Fibroblast of lung (primary cell): ENCODE data around the gene PTPRM. TPM values are rescaled to one million over a fixed set of nuclear protein-coding genes. Genes with fewer than 3 reads are reported as not detected.

Experiments
- DNase-seq, 2 donors: peaks; one replicate each; pipeline versions ENCODE4 v3.0.0 to v3.0.0-alpha.2; 2010; ENCODE audit warnings: low read depth in 2 of 2
- H2AFZ ChIP-seq: 2 replicates; pipeline ENCODE4 v1.5.1; 2012; ENCODE audit warnings: low read length, control low read depth, inconsistent platforms
- H3K27ac ChIP-seq: 2 replicates; pipeline ENCODE4 v1.5.1; 2011; ENCODE audit warnings: low read length, control low read depth; ENCODE audit not compliant: insufficient read depth
- H3K27me3 ChIP-seq: 2 replicates; pipeline ENCODE4 v1.5.1; 2011; ENCODE audit warnings: mild to moderate bottlenecking, low read length; ENCODE audit not compliant: control insufficient read depth, insufficient read depth
- H3K36me3 ChIP-seq: 2 replicates; pipeline ENCODE4 v1.5.1; 2011; ENCODE audit warnings: low read length; ENCODE audit not compliant: control insufficient read depth, insufficient read depth
- H3K4me1 ChIP-seq: 2 replicates; pipeline ENCODE4 v1.5.1; 2011; ENCODE audit warnings: low read length; ENCODE audit not compliant: control insufficient read depth, insufficient read depth; ENCODE audit errors: extremely low read depth
- H3K4me2 ChIP-seq: 2 replicates; pipeline ENCODE4 v1.5.1; 2011; ENCODE audit warnings: low read length, control low read depth; ENCODE audit not compliant: insufficient read depth; ENCODE audit errors: extremely low read depth
- H3K4me3 ChIP-seq, 4 experiments: fragments of 200-600 bp in 1 of 4; sonication (generic) in 1 of 4; replicated peaks in 1 of 4; 2 replicates each; pipeline ENCODE4 v1.5.1; 2011 to 2016; ENCODE audit warnings: low read length in 4 of 4, low read depth in 3 of 4, mild to moderate bottlenecking in 3 of 4, control low read depth in 2 of 4, inconsistent platforms in 1 of 4, mixed read lengths in 1 of 4; ENCODE audit not compliant: insufficient read depth in 1 of 4; ENCODE audit errors: control extremely low read depth in 1 of 4
- H3K79me2 ChIP-seq: 2 replicates; pipeline ENCODE4 v1.5.1; 2012; ENCODE audit warnings: mild to moderate bottlenecking, low read length, inconsistent platforms; ENCODE audit not compliant: control insufficient read depth, insufficient read depth
- H3K9ac ChIP-seq: 2 replicates; pipeline ENCODE4 v1.5.1; 2011; ENCODE audit warnings: mild to moderate bottlenecking, low read length, control low read depth; ENCODE audit not compliant: insufficient read depth
- H3K9me3 ChIP-seq: 2 replicates; pipeline ENCODE4 v1.5.1; 2012; ENCODE audit warnings: low read depth, low read length; ENCODE audit not compliant: control insufficient read depth, insufficient read depth
- H4K20me1 ChIP-seq: 2 replicates; pipeline ENCODE4 v1.5.1; 2011; ENCODE audit warnings: low read length; ENCODE audit not compliant: control insufficient read depth, insufficient read depth; ENCODE audit errors: extremely low read depth
- EZH2 ChIP-seq: IDR thresholded peaks from 2 replicates; pipeline ENCODE4 v1.5.1; 2012; ENCODE audit warnings: low read length, control low read depth, mild to moderate bottlenecking; ENCODE audit errors: missing control alignments
- polyA plus RNA-seq, 2 donors: library from polyadenylated mRNA; depleted of rRNA in 1 of 2; stranded (reverse) in 1 of 2; unstranded in 1 of 2; fragments of >200 nt; gene quantifications; 2 replicates each; pipeline ENCODE4 v1.2.1, GENCODE V29; 2011 to 2012; ENCODE audit warnings: missing spikeins in 1 of 2
- total RNA-seq: library from RNA; depleted of rRNA; stranded (reverse); fragments of >200 nt; gene quantifications from 2 replicates; pipeline ENCODE4 v1.2.1, GENCODE V29; 2014
- TF ChIP-seq, protein P1 (sequence below), 2 donors: IDR thresholded peaks in 1 of 2; conservative IDR thresholded peaks in 1 of 2; 1 replicate in 1 of 2; 2 replicates in 1 of 2; pipeline ENCODE4 v1.5.1; 2011 to 2012; ENCODE audit warnings: low read length in 2 of 2, control low read depth in 1 of 2, inconsistent platforms in 1 of 2, low read depth in 1 of 2, mild to moderate bottlenecking in 1 of 2

The PTPRM gene
- total and polyA plus RNA-seq, 2 donors (not counting 1 experiment from before 2014, with no cell fraction given): 86.6 to 87.0 TPM

DNA sequence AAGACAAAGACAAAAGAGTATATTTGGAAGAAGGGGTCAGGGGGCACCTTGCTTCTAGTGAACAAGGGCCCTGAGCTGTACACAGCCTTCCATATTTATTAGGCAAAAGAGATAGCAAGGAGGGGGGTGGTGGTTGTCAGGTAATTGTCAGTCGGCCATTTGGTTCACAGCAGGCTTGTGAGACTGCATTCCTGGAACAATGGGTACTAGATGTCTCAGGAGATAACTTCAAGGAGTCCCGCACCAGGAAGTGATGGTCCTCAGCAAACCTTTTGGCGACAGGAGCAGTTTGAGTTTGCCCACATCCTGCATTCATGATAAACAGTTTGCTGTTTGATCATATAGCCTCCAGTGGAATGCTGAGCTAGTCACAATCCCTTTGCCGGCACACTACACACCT is 665.7 kb downstream of the PTPRM start:
- Histone ChIP-seq H3K27ac (no peak overlapping the region), H3K9ac (no peak overlapping the region), H3K27me3 (no peaks in the 10 kb centered on the region), H3K4me1 (no peaks in the 10 kb centered on the region), H3K4me3 (no peak overlapping the region), H3K79me2 (no peaks in the 10 kb centered on the region), H4K20me1 (no peaks in the 10 kb centered on the region), H3K4me2 (no peak overlapping the region), H3K9me3 (no peaks in the 10 kb centered on the region), H3K36me3 (no peaks in the 10 kb centered on the region), H2AFZ (no peak overlapping the region)
- DNase-seq: no peak
- TF ChIP-seq EZH2: no peak
- TF ChIP-seq, protein P1, sequence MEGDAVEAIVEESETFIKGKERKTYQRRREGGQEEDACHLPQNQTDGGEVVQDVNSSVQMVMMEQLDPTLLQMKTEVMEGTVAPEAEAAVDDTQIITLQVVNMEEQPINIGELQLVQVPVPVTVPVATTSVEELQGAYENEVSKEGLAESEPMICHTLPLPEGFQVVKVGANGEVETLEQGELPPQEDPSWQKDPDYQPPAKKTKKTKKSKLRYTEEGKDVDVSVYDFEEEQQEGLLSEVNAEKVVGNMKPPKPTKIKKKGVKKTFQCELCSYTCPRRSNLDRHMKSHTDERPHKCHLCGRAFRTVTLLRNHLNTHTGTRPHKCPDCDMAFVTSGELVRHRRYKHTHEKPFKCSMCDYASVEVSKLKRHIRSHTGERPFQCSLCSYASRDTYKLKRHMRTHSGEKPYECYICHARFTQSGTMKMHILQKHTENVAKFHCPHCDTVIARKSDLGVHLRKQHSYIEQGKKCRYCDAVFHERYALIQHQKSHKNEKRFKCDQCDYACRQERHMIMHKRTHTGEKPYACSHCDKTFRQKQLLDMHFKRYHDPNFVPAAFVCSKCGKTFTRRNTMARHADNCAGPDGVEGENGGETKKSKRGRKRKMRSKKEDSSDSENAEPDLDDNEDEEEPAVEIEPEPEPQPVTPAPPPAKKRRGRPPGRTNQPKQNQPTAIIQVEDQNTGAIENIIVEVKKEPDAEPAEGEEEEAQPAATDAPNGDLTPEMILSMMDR (conservative IDR thresholded peaks at IDR 0.05 in 1 of 2, IDR thresholded peaks at IDR 0.05 in 1 of 2; ENCODE audit: low read depth in 1 of 2, low read length in 2 of 2): no peak

DNA sequence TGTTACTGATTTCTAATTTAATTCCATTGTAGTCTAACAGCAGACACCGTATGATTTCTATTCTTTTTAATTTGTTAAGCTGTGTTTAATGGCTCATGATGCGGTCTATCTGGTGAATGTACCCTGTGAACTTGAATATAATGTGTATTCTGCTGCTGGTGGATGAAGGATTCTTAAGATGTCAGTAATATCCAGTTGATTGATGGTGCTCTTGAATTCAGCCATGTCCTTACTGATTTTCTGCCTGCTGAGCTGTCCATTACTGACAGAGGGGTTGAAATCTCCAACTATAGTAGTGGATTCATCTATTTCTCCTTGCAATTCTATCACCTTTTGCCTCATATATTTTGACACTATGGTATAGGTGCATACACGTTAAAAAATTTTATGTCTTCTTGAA is 668.8 kb downstream of the PTPRM start:
- no peaks in the 10 kb centered on the region for H3K27me3 ChIP-seq
- no peaks in the 10 kb centered on the region for H3K36me3 ChIP-seq
- no peak overlapping the region for H3K27ac ChIP-seq
- no peak for DNase-seq
- no peak overlapping the region for H3K9ac ChIP-seq
- no peaks in the 10 kb centered on the region for H3K4me1 ChIP-seq
- H3K4me2 ChIP-seq: no peak overlapping the region
- no peaks in the 10 kb centered on the region for H4K20me1 ChIP-seq
- H2AFZ ChIP-seq: no peak overlapping the region
- no peaks in the 10 kb centered on the region for H3K79me2 ChIP-seq
- H3K9me3 ChIP-seq: no peaks in the 10 kb centered on the region
- TF ChIP-seq EZH2: no peak
- TF ChIP-seq, protein P1 (conservative IDR thresholded peaks at IDR 0.05 in 1 of 2, IDR thresholded peaks at IDR 0.05 in 1 of 2; ENCODE audit: low read depth in 1 of 2, low read length in 2 of 2): no peak
- H3K4me3 ChIP-seq: no peak overlapping the region

- no peak overlapping the region for H3K27ac ChIP-seq
- no peak overlapping the region for H3K4me3 ChIP-seq
- H2AFZ ChIP-seq: no peak overlapping the region
- no peak overlapping the region for H3K9ac ChIP-seq
- H3K4me2 ChIP-seq: no peak overlapping the region
- no peaks in the 10 kb centered on the region for H3K36me3 ChIP-seq
- no peaks in the 10 kb centered on the region for H3K27me3 ChIP-seq
- H4K20me1 ChIP-seq: no peaks in the 10 kb centered on the region
- DNase-seq: no peak
- no peaks in the 10 kb centered on the region for H3K79me2 ChIP-seq
- TF ChIP-seq, protein P1 (conservative IDR thresholded peaks at IDR 0.05 in 1 of 2, IDR thresholded peaks at IDR 0.05 in 1 of 2; ENCODE audit: low read depth in 1 of 2, low read length in 2 of 2): no peak
- TF ChIP-seq EZH2: no peak
- no peaks in the 10 kb centered on the region for H3K9me3 ChIP-seq
- H3K4me1 ChIP-seq: no peaks in the 10 kb centered on the region
Measured at GRCh38 chr18:8238507-8238906, 671.4 kb downstream of the PTPRM start.
